Bronchial epithelial cell (primary cell): ENCODE results near the gene LAMB4. TPM values are rescaled to one million over a fixed set of nuclear protein-coding genes. Genes with fewer than 3 reads are reported as not detected.
A peak's percentile ranks its signal among the peaks of the same experiment; 100 is the strongest.
"Not testable (repeated sequence)": the region's sequence is repeated elsewhere in the genome, so short reads cannot be mapped to it uniquely, and the experiment has no call there.

Experiments used
- DNase-seq: peaks from one replicate; pipeline ENCODE4 v3.0.0-alpha.2; 2010; ENCODE audit warnings: low read depth
- FAIRE-seq: peaks from 2 replicates; lab custom pipeline; 2011; peaks lifted over from hg19 to GRCh38; lab: Jason Lieb, UNC
- H3K27me3 ChIP-seq: 2 replicates; pipeline ENCODE4 v1.5.1; 2011; ENCODE audit warnings: low read length; ENCODE audit not compliant: control insufficient read depth, insufficient read depth
- H3K36me3 ChIP-seq: 2 replicates; pipeline ENCODE4 v1.5.1; 2011; ENCODE audit warnings: low read length; ENCODE audit not compliant: control insufficient read depth, insufficient read depth
- H3K4me3 ChIP-seq: 2 replicates; pipeline ENCODE4 v1.5.1; 2011; ENCODE audit warnings: mild to moderate bottlenecking, low read depth, low read length, control low read depth
- total RNA-seq: library from RNA; depleted of rRNA; stranded (reverse); fragments of >200 nt; gene quantifications from 2 replicates; pipeline ENCODE4 v1.2.1, GENCODE V29; 2014
- TF ChIP-seq, protein P1 (sequence below): IDR thresholded peaks from 2 replicates; pipeline ENCODE4 v1.5.1; 2011; ENCODE audit warnings: mild to moderate bottlenecking, moderate library complexity, low read length, control low read depth, inconsistent platforms; ENCODE audit not compliant: insufficient read depth, severe bottlenecking

Gene LAMB4
- total RNA-seq, 1 donor from 2014 or later, result under 0.01 TPM

DNA sequence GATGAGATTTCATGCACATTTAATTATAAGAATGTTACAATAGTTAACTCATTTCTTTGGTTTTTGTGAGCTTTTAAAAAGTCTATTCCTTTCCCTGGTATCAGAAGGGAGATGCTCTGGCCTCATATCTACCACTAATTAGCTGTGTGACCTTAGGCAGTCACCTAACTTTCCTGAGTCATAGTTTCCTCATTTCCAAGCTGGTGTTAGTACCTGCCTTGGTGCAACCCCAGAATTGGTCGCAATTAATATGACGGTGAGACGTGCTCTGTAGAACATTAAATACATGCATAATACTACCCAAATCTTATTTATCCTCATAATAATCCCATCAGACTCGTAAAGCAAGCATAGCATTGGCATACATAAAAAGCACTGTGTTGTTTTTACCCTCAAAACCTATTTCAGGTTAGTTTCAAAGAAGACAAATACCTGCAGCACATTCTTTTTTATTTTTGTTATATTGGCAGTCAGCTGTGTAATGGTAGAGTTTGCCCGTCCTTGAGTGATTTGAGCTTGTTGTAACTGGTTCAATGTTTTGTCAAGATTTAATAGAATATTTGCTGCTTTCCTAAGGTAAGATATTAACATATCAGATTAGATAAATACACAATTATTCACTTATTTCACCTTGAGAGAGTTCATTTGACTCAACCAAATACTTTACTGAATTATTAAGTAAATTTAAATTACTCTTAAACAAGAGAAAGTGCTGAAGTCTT, 96.2 kb downstream of the LAMB4 start:
- no peaks in the 10 kb centered on the region for H3K36me3 ChIP-seq
- no peak overlapping the region for H3K4me3 ChIP-seq
- TF ChIP-seq, protein P1, sequence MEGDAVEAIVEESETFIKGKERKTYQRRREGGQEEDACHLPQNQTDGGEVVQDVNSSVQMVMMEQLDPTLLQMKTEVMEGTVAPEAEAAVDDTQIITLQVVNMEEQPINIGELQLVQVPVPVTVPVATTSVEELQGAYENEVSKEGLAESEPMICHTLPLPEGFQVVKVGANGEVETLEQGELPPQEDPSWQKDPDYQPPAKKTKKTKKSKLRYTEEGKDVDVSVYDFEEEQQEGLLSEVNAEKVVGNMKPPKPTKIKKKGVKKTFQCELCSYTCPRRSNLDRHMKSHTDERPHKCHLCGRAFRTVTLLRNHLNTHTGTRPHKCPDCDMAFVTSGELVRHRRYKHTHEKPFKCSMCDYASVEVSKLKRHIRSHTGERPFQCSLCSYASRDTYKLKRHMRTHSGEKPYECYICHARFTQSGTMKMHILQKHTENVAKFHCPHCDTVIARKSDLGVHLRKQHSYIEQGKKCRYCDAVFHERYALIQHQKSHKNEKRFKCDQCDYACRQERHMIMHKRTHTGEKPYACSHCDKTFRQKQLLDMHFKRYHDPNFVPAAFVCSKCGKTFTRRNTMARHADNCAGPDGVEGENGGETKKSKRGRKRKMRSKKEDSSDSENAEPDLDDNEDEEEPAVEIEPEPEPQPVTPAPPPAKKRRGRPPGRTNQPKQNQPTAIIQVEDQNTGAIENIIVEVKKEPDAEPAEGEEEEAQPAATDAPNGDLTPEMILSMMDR, result no peak
- DNase-seq (peak; percentile 66), FAIRE-seq (no peak)
- no peaks in the 10 kb centered on the region for H3K27me3 ChIP-seq

DNA sequence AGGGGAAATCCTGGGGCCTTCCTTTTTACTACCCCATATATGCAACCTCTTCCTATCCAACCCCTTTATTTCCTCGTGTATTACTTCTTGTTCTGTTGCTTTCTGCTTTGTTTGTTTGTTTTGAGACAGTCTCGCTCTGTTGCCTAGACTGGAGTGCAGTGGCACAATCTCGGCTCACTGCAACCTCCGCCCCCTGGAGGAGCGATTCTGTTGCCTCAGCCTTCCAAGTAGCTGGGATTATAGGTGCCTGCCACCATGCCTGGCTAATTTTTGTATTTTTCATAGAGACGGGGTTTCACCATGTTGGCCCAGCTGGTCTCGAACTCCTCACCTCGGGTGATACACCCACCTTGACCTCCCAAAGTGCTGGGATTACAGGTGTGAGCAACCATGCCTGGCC, 96.9 kb downstream of the LAMB4 start:
- not testable (repeated sequence) for H3K4me3 ChIP-seq, H3K27me3 ChIP-seq, DNase-seq, FAIRE-seq, H3K36me3 ChIP-seq

DNA sequence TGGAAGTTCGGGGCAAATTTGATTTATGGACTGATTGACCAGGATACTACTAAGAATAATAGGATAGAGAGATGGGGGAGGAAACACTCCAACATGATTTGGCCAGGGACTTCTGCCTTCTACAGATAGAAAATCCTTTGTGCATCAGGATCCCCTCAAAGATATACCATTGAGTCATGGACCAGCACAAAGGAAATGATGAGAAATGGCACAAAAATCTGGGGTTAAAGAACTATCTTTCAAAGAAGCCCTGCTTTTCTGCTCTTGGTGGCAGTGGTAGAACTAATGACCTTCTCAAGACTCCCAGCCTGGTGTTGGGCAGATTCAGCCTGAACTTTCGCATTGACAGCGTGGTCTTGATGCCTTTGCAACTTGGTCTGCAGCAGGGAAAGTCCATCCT, 99.6 kb downstream of the LAMB4 start:
- DNase-seq (peak; percentile 51), FAIRE-seq (no peak)
- Histone ChIP-seq H3K27me3 (no peaks in the 10 kb centered on the region), H3K36me3 (no peaks in the 10 kb centered on the region), H3K4me3 (no peak overlapping the region)
- TF ChIP-seq, protein P1, result no peak

DNA sequence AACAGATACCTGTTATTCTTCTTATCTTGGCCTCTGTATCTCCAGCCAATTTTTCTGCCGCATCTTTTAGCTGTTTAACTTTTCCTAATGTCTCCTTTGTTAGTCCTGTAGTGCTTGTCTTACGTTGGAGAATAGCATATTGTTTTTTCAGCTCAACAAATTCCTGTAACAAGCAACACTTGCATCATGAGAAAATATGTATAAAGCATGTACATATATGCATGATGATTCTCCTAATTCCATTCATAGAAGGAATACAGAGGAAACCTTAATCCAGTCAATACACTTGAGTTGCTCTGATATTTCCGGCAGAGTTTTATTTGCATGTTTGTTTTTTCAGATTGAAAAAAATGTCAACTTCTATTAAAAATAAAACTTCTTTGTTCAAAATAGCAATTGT, 101.1 kb downstream of the LAMB4 start:
- H3K36me3 ChIP-seq, result no peaks in the 10 kb centered on the region
- FAIRE-seq, result no peak
- no peak overlapping the region for H3K4me3 ChIP-seq
- TF ChIP-seq, protein P1, result no peak
- no peak for DNase-seq
- H3K27me3 ChIP-seq, result no peaks in the 10 kb centered on the region

DNA sequence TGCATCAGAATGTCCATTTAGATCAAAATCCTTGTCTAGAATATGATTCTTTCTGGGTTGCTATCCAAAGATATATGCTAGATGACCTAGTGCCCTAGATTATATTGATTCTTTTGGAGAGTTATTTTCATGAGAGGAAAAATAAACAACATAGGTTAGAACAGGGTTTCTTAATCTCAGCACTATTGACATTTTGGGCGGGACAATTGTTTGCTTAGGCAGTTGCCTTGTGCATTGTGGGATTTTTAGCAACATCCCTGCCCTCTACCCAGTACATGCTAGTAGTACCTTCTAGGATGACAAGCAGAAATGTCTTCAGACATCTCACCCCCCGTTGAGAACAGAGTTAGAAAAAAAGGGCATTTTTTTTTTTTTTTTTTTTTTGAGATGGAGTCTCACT, 102.0 kb downstream of the LAMB4 start:
- DNase-seq, result no peak
- no peak for FAIRE-seq

DNA sequence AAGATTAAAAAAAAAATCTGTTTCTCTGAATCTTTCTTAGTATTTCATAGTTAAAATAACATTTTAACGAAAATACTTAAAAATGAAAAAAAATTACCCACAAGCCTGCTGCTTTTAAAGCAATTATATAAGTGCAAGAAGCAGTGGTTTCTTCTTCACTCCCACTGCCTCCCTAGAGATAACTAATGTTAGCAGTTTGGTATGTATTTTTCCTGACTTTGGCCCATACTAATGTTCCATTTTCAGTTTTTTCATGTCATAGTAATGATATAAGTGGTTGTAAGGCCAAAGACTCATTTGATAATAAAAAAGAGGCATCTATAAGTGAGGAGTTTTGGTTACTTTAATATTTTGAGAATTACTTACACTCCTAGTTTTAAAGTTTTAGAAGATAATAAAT, 102.9 kb downstream of the LAMB4 start:
- FAIRE-seq (no peak), DNase-seq (no peak)
- no peaks in the 10 kb centered on the region for H3K36me3 ChIP-seq
- TF ChIP-seq, protein P1, result no peak
- H3K4me3 ChIP-seq, result no peak overlapping the region
- no peaks in the 10 kb centered on the region for H3K27me3 ChIP-seq

More for the DNA sequence above, 102.0 kb downstream of the LAMB4 start:
- TF ChIP-seq, protein P1, result no peak
- Histone ChIP-seq H3K4me3 (no peak overlapping the region), H3K27me3 (no peaks in the 10 kb centered on the region), H3K36me3 (no peaks in the 10 kb centered on the region)
